ENCODE data around the gene PHLPP1.

GRCh38 chr18:62938487-62938886 is 223.1 kb downstream of the PHLPP1 start:
- TF ChIP-seq EZH2 (IDR thresholded peaks at IDR 0.05) (no peak), SP1 (IDR thresholded peaks at IDR 0.05; ENCODE audit: low read depth) (no peak), POLR2A (IDR thresholded peaks at IDR 0.05; ENCODE audit: borderline replicate concordance, extremely low read depth, insufficient read depth, insufficient read length) (no peak), CTCF (IDR thresholded peaks at IDR 0.05 in 2 of 3, conservative IDR thresholded peaks at IDR 0.05 in 1 of 3; ENCODE audit: borderline replicate concordance in 1 of 3, insufficient read depth in 1 of 3, low read depth in 2 of 3, low read length in 2 of 3) (no peak), SIN3A (IDR thresholded peaks at IDR 0.05; ENCODE audit: low read depth) (no peak), ZNF274 (IDR thresholded peaks at IDR 0.05; ENCODE audit: low read depth, low read length) (no peak)

All from HCT116 (cell line).